Endothelial cell of umbilical vein (primary cell): ENCODE results near the gene ABCA1. TPM values are rescaled to one million over a fixed set of nuclear protein-coding genes. Genes with fewer than 3 reads are reported as not detected.

Experiments used
- BruUV-seq: library from RNA; stranded (reverse); fragments of 400-500 nt; replicated peaks from 2 replicates; lab custom pipeline; 2021; lab: Mats Ljungman, UMichigan
- CTCF ChIA-PET: fragments of 300-600, 350-600 bp; sonication (Branson Sonifier 250); formaldehyde crosslinking; loops from one replicate; lab custom pipeline; 2021; ENCODE audit warnings: antibody characterized with exemption, inconsistent platforms; lab: Charles Lee
- POLR2A ChIA-PET: fragments of 300-600, 350-600 bp; sonication (Branson Sonifier 250); formaldehyde crosslinking; loops from one replicate; lab custom pipeline; 2021; ENCODE audit warnings: antibody characterized with exemption, inconsistent platforms; lab: Charles Lee
- DNase-seq: peaks from one replicate; pipeline ENCODE4 v3.0.0-alpha.2; 2011; ENCODE audit warnings: low read depth, low spot score
- FAIRE-seq: peaks from 2 replicates; lab custom pipeline; 2011; peaks lifted over from hg19 to GRCh38; lab: Jason Lieb, UNC
- H2AFZ ChIP-seq: 2 replicates; pipeline ENCODE4 v1.6.0; 2012; ENCODE audit warnings: low read depth, low read length, control low read depth, inconsistent platforms
- H3K27ac ChIP-seq: 2 replicates; pipeline ENCODE4 v1.5.1; 2011; ENCODE audit warnings: low read depth, mild to moderate bottlenecking, control low read depth, low read length, moderate library complexity; ENCODE audit not compliant: insufficient read depth
- H3K27me3 ChIP-seq, 2 experiments: 2 replicates each; pipeline versions ENCODE4 v1.6.0 to v1.6.1; 2011; ENCODE audit warnings: low read length in 2 of 2, mixed read lengths in 1 of 2; ENCODE audit not compliant: control insufficient read depth in 2 of 2, insufficient read depth in 2 of 2
- H3K36me3 ChIP-seq, 2 experiments: 2 replicates in 1 of 2; 3 replicates in 1 of 2; pipeline ENCODE4 v1.5.1; 2011; ENCODE audit warnings: low read length in 2 of 2, mild to moderate bottlenecking in 1 of 2, moderate library complexity in 1 of 2; ENCODE audit not compliant: control insufficient read depth in 2 of 2, insufficient read depth in 2 of 2; ENCODE audit errors: extremely low read depth in 1 of 2
- H3K4me1 ChIP-seq: 3 replicates; pipeline ENCODE4 v1.5.1; 2011; ENCODE audit warnings: mild to moderate bottlenecking, low read length; ENCODE audit not compliant: control insufficient read depth, insufficient read depth; ENCODE audit errors: extremely low read depth
- H3K4me2 ChIP-seq: 2 replicates; pipeline ENCODE4 v1.6.1; 2011; ENCODE audit warnings: low read length, control low read depth, mixed read lengths; ENCODE audit not compliant: insufficient read depth
- H3K4me3 ChIP-seq, 3 experiments: fragments of 200-600 bp in 1 of 3; sonication (generic), shearing (Covaris generic) in 1 of 3; replicated peaks in 1 of 3; 2 replicates each; pipeline ENCODE4 v1.5.1; 2011 to 2016; ENCODE audit warnings: control low read depth in 3 of 3, low read length in 3 of 3, mild to moderate bottlenecking in 2 of 3, inconsistent platforms in 1 of 3, low read depth in 1 of 3, moderate library complexity in 1 of 3; ENCODE audit not compliant: insufficient read depth in 1 of 3
- H3K79me2 ChIP-seq: 2 replicates; pipeline ENCODE4 v1.6.0; 2012; ENCODE audit warnings: low read length, inconsistent platforms; ENCODE audit not compliant: control insufficient read depth, insufficient read depth
- H3K9ac ChIP-seq: replicated peaks from 2 replicates; pipeline ENCODE3; 2011; ENCODE audit warnings: low read length, control low read depth; ENCODE audit not compliant: insufficient read depth; ENCODE audit errors: extremely low read depth
- H3K9me1 ChIP-seq: replicated peaks from 3 replicates; pipeline ENCODE4 v1.6.0; 2011; ENCODE audit warnings: mild to moderate bottlenecking, low read length; ENCODE audit not compliant: control insufficient read depth, insufficient read depth; ENCODE audit errors: extremely low read depth
- H3K9me3 ChIP-seq: replicated peaks from 2 replicates; pipeline ENCODE4 v1.5.1; 2012; ENCODE audit warnings: low read length, inconsistent platforms; ENCODE audit not compliant: control insufficient read depth, insufficient read depth
- H4K20me1 ChIP-seq: replicated peaks from 2 replicates; pipeline ENCODE3; 2011; ENCODE audit warnings: mild to moderate bottlenecking, low read length; ENCODE audit not compliant: control insufficient read depth, insufficient read depth; ENCODE audit errors: extremely low read depth
- CTCF ChIP-seq, 2 donors: IDR thresholded peaks; 1 replicate in 1 of 2; 2 replicates in 1 of 2; pipeline ENCODE4 v1.5.1; 2011; ENCODE audit warnings: low read length in 2 of 2, mild to moderate bottlenecking in 2 of 2, moderate library complexity in 2 of 2, control low read depth in 1 of 2, inconsistent platforms in 1 of 2, low read depth in 1 of 2; ENCODE audit not compliant: insufficient read depth in 1 of 2; ENCODE audit errors: extremely low read depth in 1 of 2
- EZH2 ChIP-seq: IDR thresholded peaks from 2 replicates; pipeline ENCODE4 v1.6.1; 2012; ENCODE audit warnings: borderline replicate concordance, low read depth, mild to moderate bottlenecking, moderate library complexity, low read length, inconsistent platforms; ENCODE audit not compliant: severe bottlenecking
- FOS ChIP-seq: IDR thresholded peaks from 2 replicates; pipeline ENCODE4 v1.6.1; 2011; ENCODE audit warnings: mild to moderate bottlenecking, low read length, moderate library complexity, borderline replicate concordance; ENCODE audit not compliant: insufficient read depth
- GATA2 ChIP-seq: IDR thresholded peaks from 2 replicates; pipeline ENCODE4 v1.7.0; 2011; ENCODE audit warnings: low read depth, mild to moderate bottlenecking, moderate library complexity, mixed read lengths, low read length; ENCODE audit not compliant: insufficient read length, insufficient read depth
- JUN ChIP-seq: IDR thresholded peaks from 2 replicates; pipeline ENCODE4 v1.6.1; 2011; ENCODE audit warnings: borderline replicate concordance, low read depth; ENCODE audit not compliant: insufficient read length, insufficient read depth
- MYC ChIP-seq: IDR thresholded peaks from one replicate; pipeline ENCODE4 v1.6.1; 2011; ENCODE audit warnings: mild to moderate bottlenecking, low read depth, low read length
- POLR2A ChIP-seq: IDR thresholded peaks from 2 replicates; pipeline ENCODE4 v1.6.1; 2012; ENCODE audit warnings: low read depth, mild to moderate bottlenecking, control low read depth, low read length
- POLR2AphosphoS5 ChIP-seq: IDR thresholded peaks from 2 replicates; pipeline ENCODE4 v1.6.1; 2012; ENCODE audit warnings: low read depth, mild to moderate bottlenecking, control low read depth, low read length, moderate library complexity; ENCODE audit not compliant: insufficient read depth
- dilution Hi-C: fragments of 300-500 bp; cut with MboI; formaldehyde crosslinking; loops from one replicate; pipeline ENCODE4 v1.15.0; 2019; ENCODE audit warnings: low sequenced_read_pairs; ENCODE audit not compliant: extremely low pct_ligation_motif_present
- intact Hi-C: fragments of 100-400 bp; cut with micrococcal nuclease; formaldehyde crosslinking; loops from one replicate; pipeline ENCODE4 v1.10.0; 2022
- polyA plus RNA-seq, 4 experiments: library from polyadenylated mRNA; depleted of rRNA in 3 of 4; stranded (reverse) in 3 of 4; unstranded in 1 of 4; fragments of >200 nt; gene quantifications; 2 replicates each; pipeline versions ENCODE4 v1.2.1 to v1.2.3, GENCODE V29; 2011 to 2012; ENCODE audit warnings: missing spikeins in 1 of 4
- total RNA-seq: library from RNA; stranded (reverse); gene quantifications from 2 replicates; pipeline ENCODE4 v1.2.3, GENCODE V29; 2021
- TF ChIP-seq, protein P1 (sequence below): IDR thresholded peaks from 2 replicates; pipeline ENCODE4 v1.6.1; 2011; ENCODE audit not compliant: insufficient read depth, insufficient read length

The ABCA1 gene
- total and polyA plus RNA-seq, 2 donors (not counting 3 experiments of a cell fraction or from before 2014, with no cell fraction given), result 2.4 to 9.8 TPM

- Histone ChIP-seq H3K27me3 (no peaks in the 10 kb centered on the region), H3K4me2 (no peak overlapping the region), H3K9me1 (no peaks in the 10 kb centered on the region), H3K4me1 (no peaks in the 10 kb centered on the region), H3K9me3 (no peaks in the 10 kb centered on the region), H3K27ac (no peak overlapping the region), H3K36me3 (no peaks in the 10 kb centered on the region), H3K79me2 (no peaks in the 10 kb centered on the region), H3K4me3 (no peak overlapping the region), H4K20me1 (no peaks in the 10 kb centered on the region), H2AFZ (no peak overlapping the region), H3K9ac (no peak overlapping the region)
- intact Hi-C loops, result no loop called here
- DNase-seq (no peak), FAIRE-seq (no peak)
- ChIA-PET CTCF (no interaction called here), POLR2A (no interaction called here)
- TF ChIP-seq, protein P1, sequence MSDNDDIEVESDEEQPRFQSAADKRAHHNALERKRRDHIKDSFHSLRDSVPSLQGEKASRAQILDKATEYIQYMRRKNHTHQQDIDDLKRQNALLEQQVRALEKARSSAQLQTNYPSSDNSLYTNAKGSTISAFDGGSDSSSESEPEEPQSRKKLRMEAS, result no peak
- TF ChIP-seq CTCF (IDR thresholded peaks at IDR 0.05; ENCODE audit: extremely low read depth in 1 of 2, insufficient read depth in 1 of 2, low read depth in 1 of 2, low read length in 2 of 2), result no peak
- no peak for TF ChIP-seq EZH2
- TF ChIP-seq GATA2, result no peak
- TF ChIP-seq POLR2A, result no peak
- TF ChIP-seq FOS, result no peak
- TF ChIP-seq POLR2AphosphoS5, result no peak
- no peak for TF ChIP-seq JUN
- TF ChIP-seq MYC, result no peak
- dilution Hi-C loops, result no loop called here
- BruUV-seq, result no TSS peak
Measured at GRCh38 chr9:104802110-104802509, 125.8 kb downstream of the ABCA1 start.
